HCT116 (cell line): ENCODE data around the gene SETD9. TPM values are rescaled to one million over a fixed set of nuclear protein-coding genes. Genes with fewer than 3 reads are reported as not detected.

Source experiments
- ATAC-seq: fragments of 200-7000 bp; cut with Tn5 transposase; 2 replicates; pipeline ENCODE4 v1.9.1; 2020; ENCODE audit warnings: mild to moderate bottlenecking, moderate library complexity
- BruUV-seq: library from RNA; stranded (reverse); fragments of 400-500 nt; replicated peaks from 2 replicates; lab custom pipeline; 2021; lab: Mats Ljungman, UMichigan
- CTCF ChIA-PET: fragments of 300-600 bp; sonication (Branson Sonifier 250); formaldehyde crosslinking; loops from one replicate; lab custom pipeline; 2021; ENCODE audit warnings: antibody characterized with exemption; lab: Charles Lee
- POLR2A ChIA-PET: fragments of 300-600, 350-600 bp; sonication (Branson Sonifier 250); formaldehyde crosslinking; loops from one replicate; lab custom pipeline; 2021; ENCODE audit warnings: antibody characterized with exemption; lab: Charles Lee
- RAD21 ChIA-PET, 2 experiments: fragments of 300-600 bp; sonication (Branson Sonifier 250); formaldehyde crosslinking; loops; one replicate each; lab custom pipeline; 2023; ENCODE audit warnings: low total read pairs in 2 of 2; ENCODE audit not compliant: uncharacterized antibody in 2 of 2, unreplicated experiment in 2 of 2, low non-redundant PET in 1 of 2; lab: Charles Lee
- DNase-seq: peaks from one replicate; pipeline ENCODE4 v3.0.0-alpha.2; 2010; ENCODE audit warnings: low read depth, low spot score
- H2AFZ ChIP-seq: fragments of 200-600 bp; shearing (Covaris generic), sonication (generic); 2 replicates; pipeline ENCODE4 v1.6.1; 2017; ENCODE audit warnings: low read depth, mixed run types, mixed read lengths, antibody characterized with exemption, low read length; ENCODE audit not compliant: poor library complexity, severe bottlenecking
- H3K27ac ChIP-seq: 2 replicates; pipeline ENCODE4 v1.5.1; 2012; ENCODE audit warnings: low read depth, low read length
- H3K27me3 ChIP-seq: fragments of 200-600 bp; sonication (generic); 2 replicates; pipeline ENCODE4 v1.6.1; 2016; ENCODE audit warnings: mixed run types, low read length, mixed read lengths; ENCODE audit not compliant: insufficient read depth
- H3K36me3 ChIP-seq, 2 experiments: fragments of 200-500 bp in 1 of 2; fragments of 200-600 bp in 1 of 2; sonication (Bioruptor generic) in 1 of 2; sonication (generic) in 1 of 2; 2 replicates each; pipeline versions ENCODE4 v1.5.1 to v1.6.1; 2014 to 2016; ENCODE audit warnings: low read length in 2 of 2, inconsistent platforms in 1 of 2, mixed read lengths in 1 of 2, mixed run types in 1 of 2; ENCODE audit not compliant: insufficient read depth in 2 of 2, control insufficient read depth in 1 of 2
- H3K4me1 ChIP-seq, 2 experiments: fragments of 200-600 bp in 1 of 2; sonication (generic) in 1 of 2; 2 replicates each; pipeline versions ENCODE4 v1.5.1 to v1.6.1; 2012 to 2017; ENCODE audit warnings: low read length in 2 of 2, inconsistent platforms in 1 of 2, mild to moderate bottlenecking in 1 of 2, mixed read lengths in 1 of 2, mixed run types in 1 of 2, moderate library complexity in 1 of 2; ENCODE audit not compliant: insufficient read depth in 2 of 2, control insufficient read depth in 1 of 2
- H3K4me2 ChIP-seq: fragments of 200-600 bp; sonication (generic); 2 replicates; pipeline ENCODE4 v1.6.1; 2017; ENCODE audit warnings: mixed run types, low read length, mixed read lengths
- H3K4me3 ChIP-seq, 2 experiments: fragments of 200-600 bp in 1 of 2; sonication (generic) in 1 of 2; replicated peaks in 1 of 2; 2 replicates each; pipeline ENCODE4 v1.5.1; 2011 to 2016; ENCODE audit warnings: low read length in 2 of 2, control low read depth in 1 of 2, low read depth in 1 of 2, mild to moderate bottlenecking in 1 of 2, mixed read lengths in 1 of 2, mixed run types in 1 of 2
- H3K79me2 ChIP-seq: fragments of 200-600 bp; sonication (generic); 2 replicates; pipeline ENCODE4 v1.6.1; 2017; ENCODE audit warnings: mild to moderate bottlenecking, mixed run types, low read length, moderate library complexity, mixed read lengths; ENCODE audit not compliant: insufficient read depth
- H3K9ac ChIP-seq: fragments of 200-600 bp; sonication (generic); 2 replicates; pipeline ENCODE4 v1.6.1; 2016; ENCODE audit warnings: low read length, mixed read lengths
- H3K9me2 ChIP-seq: fragments of 200-600 bp; sonication (generic), shearing (Covaris generic); 2 replicates; pipeline ENCODE4 v1.6.1; 2017; ENCODE audit warnings: mixed run types, mild to moderate bottlenecking, moderate library complexity; ENCODE audit not compliant: insufficient read depth
- H3K9me3 ChIP-seq, 2 experiments: fragments of 200-500 bp in 1 of 2; fragments of 200-600 bp in 1 of 2; sonication (Bioruptor generic) in 1 of 2; sonication (generic) in 1 of 2; 2 replicates each; pipeline ENCODE4 v1.6.1; 2014 to 2017; ENCODE audit warnings: low read length in 2 of 2, mixed read lengths in 2 of 2, inconsistent platforms in 1 of 2, low read depth in 1 of 2, mild to moderate bottlenecking in 1 of 2, mixed run types in 1 of 2, moderate library complexity in 1 of 2; ENCODE audit not compliant: control insufficient read depth in 1 of 2, insufficient read depth in 1 of 2
- H4K20me1 ChIP-seq: fragments of 200-600 bp; sonication (generic), shearing (Covaris generic); 2 replicates; pipeline ENCODE4 v1.6.1; 2017; ENCODE audit warnings: mixed run types, mild to moderate bottlenecking, moderate library complexity; ENCODE audit not compliant: insufficient read depth
- CEBPB ChIP-seq: IDR thresholded peaks from 2 replicates; pipeline ENCODE4 v1.6.1; 2012; ENCODE audit warnings: low read depth
- CTCF ChIP-seq, 3 experiments: fragments of 200-600 bp in 1 of 3; sonication (generic) in 1 of 3; IDR thresholded peaks in 2 of 3; conservative IDR thresholded peaks in 1 of 3; 2 replicates each; pipeline ENCODE4 v1.5.1; 2012 to 2017; ENCODE audit warnings: low read depth in 2 of 3, low read length in 2 of 3, antibody characterized with exemption in 1 of 3, borderline replicate concordance in 1 of 3, control low read depth in 1 of 3, mild to moderate bottlenecking in 1 of 3, mixed read lengths in 1 of 3, mixed run types in 1 of 3, moderate library complexity in 1 of 3; ENCODE audit not compliant: insufficient read depth in 1 of 3
- ELF1 ChIP-seq: IDR thresholded peaks from 2 replicates; pipeline ENCODE4 v1.6.1; 2012; ENCODE audit warnings: low read depth, borderline replicate concordance
- EZH2 ChIP-seq: fragments of 200-600 bp; sonication (generic); IDR thresholded peaks from 2 replicates; pipeline ENCODE4 v1.6.1; 2017; ENCODE audit warnings: antibody characterized with exemption, mixed run types
- FOSL1 ChIP-seq: IDR thresholded peaks from 2 replicates; pipeline ENCODE4 v1.6.1; 2012; ENCODE audit warnings: low read depth
- RAD21 ChIP-seq: IDR thresholded peaks from 2 replicates; pipeline ENCODE4 v1.6.1; 2012; ENCODE audit warnings: low read depth, mild to moderate bottlenecking
- SP1 ChIP-seq: IDR thresholded peaks from 2 replicates; pipeline ENCODE4 v1.6.1; 2012; ENCODE audit warnings: low read depth
- SRF ChIP-seq: IDR thresholded peaks from 2 replicates; pipeline ENCODE4 v1.6.1; 2012; ENCODE audit warnings: low read depth
- TCF7L2 ChIP-seq: IDR thresholded peaks from 2 replicates; pipeline ENCODE4 v1.7.0; 2011; ENCODE audit warnings: borderline replicate concordance, inconsistent platforms; ENCODE audit not compliant: insufficient read depth, insufficient read length; ENCODE audit errors: extremely low read depth
- YY1 ChIP-seq: IDR thresholded peaks from 2 replicates; pipeline ENCODE4 v1.6.1; 2011; ENCODE audit warnings: low read length, low read depth, moderate library complexity, mild to moderate bottlenecking; ENCODE audit not compliant: insufficient replicate concordance; ENCODE audit errors: extremely low read depth
- ZBTB33 ChIP-seq: IDR thresholded peaks from 2 replicates; pipeline ENCODE4 v1.6.1; 2011; ENCODE audit warnings: mild to moderate bottlenecking, low read length, moderate library complexity; ENCODE audit not compliant: insufficient replicate concordance; ENCODE audit errors: extremely low read depth
- ZFX ChIP-seq: fragments of 450-650 bp; IDR thresholded peaks from 2 replicates; pipeline ENCODE4 v1.6.1; 2017
- ZNF274 ChIP-seq: fragments of 200-500 bp; sonication (Bioruptor generic); IDR thresholded peaks from 2 replicates; pipeline ENCODE4 v1.6.1; 2014; ENCODE audit warnings: mild to moderate bottlenecking, low read depth, low read length, inconsistent platforms
- intact Hi-C: fragments of 100-400 bp; cut with micrococcal nuclease; formaldehyde crosslinking; loops from 2 replicates; pipeline ENCODE4 v1.10.0; 2022
- total RNA-seq: library from RNA; stranded (reverse); gene quantifications from one replicate; pipeline ENCODE4 v1.2.1, GENCODE V29; 2021; ENCODE audit not compliant: unreplicated experiment
- TF ChIP-seq, protein P1 (sequence below): IDR thresholded peaks from 2 replicates; pipeline ENCODE4 v1.6.1; 2012

The SETD9 gene
- total RNA-seq, 1 experiment from 2014 or later: 10.9 TPM

GRCh38 chr5:56922922-56923321 is 13.5 kb downstream of the SETD9 start:
- CTCF ChIA-PET: interaction anchor here (1.3 kb wide), 1 partner anchor 216 kb away, joined by 3 read pairs; no protein-coding TSS in a partner anchor
- H3K36me3 ChIP-seq: peaks cover 31% of the 10 kb centered on the region in 2 experiments
- no peak overlapping the region for H3K27ac ChIP-seq
- no peak overlapping the region for H3K4me2 ChIP-seq
- H3K4me3 ChIP-seq: no peak overlapping the region
- no peaks in the 10 kb centered on the region for H4K20me1 ChIP-seq
- POLR2A ChIA-PET: no interaction called here
- H3K9me3 ChIP-seq: no peaks in the 10 kb centered on the region
- H2AFZ ChIP-seq: no peak overlapping the region
- intact Hi-C loops: no loop called here
- TF ChIP-seq ZFX (no peak), ZBTB33 (no peak), ZNF274 (no peak), EZH2 (no peak), ELF1 (no peak), SP1 (no peak), RAD21 (no peak), CTCF (IDR thresholded peaks at IDR 0.05 in 2 of 3, conservative IDR thresholded peaks at IDR 0.05 in 1 of 3; ENCODE audit: borderline replicate concordance in 1 of 3, insufficient read depth in 1 of 3, low read depth in 2 of 3, low read length in 2 of 3) (no peak), YY1 (no peak), FOSL1 (no peak), TCF7L2 (no peak), CEBPB (no peak), SRF (no peak)
- TF ChIP-seq, protein P1, sequence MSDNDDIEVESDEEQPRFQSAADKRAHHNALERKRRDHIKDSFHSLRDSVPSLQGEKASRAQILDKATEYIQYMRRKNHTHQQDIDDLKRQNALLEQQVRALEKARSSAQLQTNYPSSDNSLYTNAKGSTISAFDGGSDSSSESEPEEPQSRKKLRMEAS: no peak
- TF ChIP-seq, all 23 proteins: peak for 0
- RAD21 ChIA-PET: no interaction called here
- ATAC-seq (no peak), DNase-seq (no peak)
- H3K4me1 ChIP-seq: no peaks in the 10 kb centered on the region
- BruUV-seq: no TSS peak
- no peaks in the 10 kb centered on the region for H3K9me2 ChIP-seq
- H3K9ac ChIP-seq: no peak overlapping the region
- H3K27me3 ChIP-seq: no peaks in the 10 kb centered on the region
- no peaks in the 10 kb centered on the region; the same call in 1 of the 2 replicates for H3K79me2 ChIP-seq
